ENCODE data around the gene AGTPBP1. TPM values are rescaled to one million over a fixed set of nuclear protein-coding genes. Genes with fewer than 3 reads are reported as not detected.

Gene AGTPBP1
- total and polyA plus RNA-seq, 5 experiments from 2014 or later = 24.8 to 67.8 (median 46.3) TPM

GRCh38 chr9:85505612-85506011 lies 236.1 kb downstream of the AGTPBP1 start:
- Mint-ChIP-seq H3K36me3 (no peaks in the 10 kb centered on the region), H3K4me1 (no peaks in the 10 kb centered on the region), H3K9me3 (no peaks in the 10 kb centered on the region), H3K27ac (no peak overlapping the region), H3K27me3 (peaks cover 2 to 29% (median 5%) of the 10 kb centered on the region in 5 donors), H3K4me3 (no peak overlapping the region)
- ATAC-seq (no peak), DNase-seq (no peak)
- POLR2A ChIA-PET = no interaction called here

GRCh38 chr9:85502815-85503655 lies 238.7 kb downstream of the AGTPBP1 start:
- H3K4me3 Mint-ChIP-seq = no peak overlapping the region
- peaks cover 2 to 18% (median 3%) of the 10 kb centered on the region in 5 donors for H3K27me3 Mint-ChIP-seq
- ATAC-seq (no peak), DNase-seq (no peak)
- POLR2A ChIA-PET = no interaction called here
- H3K36me3 Mint-ChIP-seq = peaks cover 0 to 7% (median 0%) of the 10 kb centered on the region in 3 donors
- peaks cover 0 to 15% (median 5%) of the 10 kb centered on the region in 9 donors for H3K9me3 Mint-ChIP-seq
- H3K27ac Mint-ChIP-seq = no peak overlapping the region
- no peaks in the 10 kb centered on the region for H3K4me1 Mint-ChIP-seq

GRCh38 chr9:85501882-85502281 lies 239.9 kb downstream of the AGTPBP1 start:
- POLR2A ChIA-PET = no interaction called here
- no peaks in the 10 kb centered on the region for H3K4me1 Mint-ChIP-seq
- ATAC-seq (no peak), DNase-seq (no peak)
- peaks cover 0 to 16% (median 3%) of the 10 kb centered on the region in 5 donors for H3K27me3 Mint-ChIP-seq
- peaks cover 0 to 7% (median 0%) of the 10 kb centered on the region in 3 donors for H3K36me3 Mint-ChIP-seq
- H3K27ac Mint-ChIP-seq = no peak overlapping the region
- no peak overlapping the region for H3K4me3 Mint-ChIP-seq
- H3K9me3 Mint-ChIP-seq = peaks cover 0 to 23% (median 5%) of the 10 kb centered on the region in 9 donors

- no peak for ATAC-seq
- Mint-ChIP-seq H3K4me3 (no peak overlapping the region), H3K4me1 (no peaks in the 10 kb centered on the region), H3K36me3 (peaks cover 0 to 7% (median 0%) of the 10 kb centered on the region in 3 donors), H3K27me3 (peaks cover 0 to 17% (median 3%) of the 10 kb centered on the region in 5 donors), H3K9me3 (peaks cover 0 to 27% (median 8%) of the 10 kb centered on the region in 9 donors), H3K27ac (no peak overlapping the region)
- POLR2A ChIA-PET = no interaction called here
- DNase-seq = no peak
Observed at GRCh38 chr9:85501456-85501855, 240.3 kb downstream of the AGTPBP1 start.

Other genes starting within 250 kb of the AGTPBP1 start
- 10 to 100 TPM; 29.5 to 32.3 TPM for gene NAA35, start 199.2 kb upstream of the AGTPBP1 start, total RNA-seq
- gene NAA35, start 199.2 kb upstream of the AGTPBP1 start, polyA plus RNA-seq = 10 to 100 TPM; 15.0 to 16.3 (median 15.6) TPM

Data from naive thymus-derived CD8-positive, alpha-beta T cell (primary cell).